ENCODE data around the gene PDZRN4.

Gene PDZRN4

DNA sequence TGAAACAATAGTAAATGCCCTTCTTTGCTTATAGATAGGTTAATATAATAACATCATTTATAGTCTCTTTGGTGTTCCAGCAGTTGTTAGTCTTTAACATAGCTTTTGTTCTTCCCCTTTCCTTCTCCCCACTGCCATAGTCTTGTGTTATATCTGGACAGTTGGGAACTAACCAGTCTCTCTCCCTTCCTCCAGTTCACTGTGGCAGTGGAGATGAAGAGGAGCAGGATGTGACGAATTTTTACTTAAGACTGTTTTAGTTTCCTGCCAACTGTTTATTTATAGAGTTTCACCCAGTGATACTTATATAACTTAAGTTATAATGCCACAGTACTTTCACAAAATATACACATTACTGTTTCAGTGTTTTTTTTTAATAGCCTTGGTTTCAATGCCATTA is 277.4 kb downstream of the PDZRN4 start:
- DNase-seq = no peak

DNA sequence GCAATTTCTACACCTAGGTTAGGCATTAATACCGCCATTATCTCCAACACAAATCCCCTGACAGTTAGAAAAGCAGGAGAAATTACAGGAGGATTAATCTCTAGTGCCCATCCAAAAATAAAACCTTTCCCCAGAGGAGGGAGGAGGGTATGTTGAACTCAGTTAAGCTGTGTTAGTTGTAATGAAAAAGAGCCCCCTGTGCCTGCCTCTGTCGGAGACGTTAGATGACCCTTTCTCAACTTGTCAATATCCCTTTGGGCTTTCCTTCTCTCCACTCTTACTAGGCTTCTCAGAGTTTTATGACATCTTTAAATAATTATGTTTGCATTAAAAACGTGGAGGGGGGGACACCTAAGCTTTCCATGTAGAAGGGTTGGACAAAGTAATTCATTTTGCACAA is 278.2 kb downstream of the PDZRN4 start:
- DNase-seq = no peak

GRCh38 chr12:41466802-41467201 is 278.7 kb downstream of the PDZRN4 start:
- DNase-seq = no peak

- DNase-seq = no peak
Observed at GRCh38 chr12:41467591-41468325, 279.6 kb downstream of the PDZRN4 start.

- DNase-seq = no peak
Observed at GRCh38 chr12:41468341-41468740, 280.2 kb downstream of the PDZRN4 start.

DNA sequence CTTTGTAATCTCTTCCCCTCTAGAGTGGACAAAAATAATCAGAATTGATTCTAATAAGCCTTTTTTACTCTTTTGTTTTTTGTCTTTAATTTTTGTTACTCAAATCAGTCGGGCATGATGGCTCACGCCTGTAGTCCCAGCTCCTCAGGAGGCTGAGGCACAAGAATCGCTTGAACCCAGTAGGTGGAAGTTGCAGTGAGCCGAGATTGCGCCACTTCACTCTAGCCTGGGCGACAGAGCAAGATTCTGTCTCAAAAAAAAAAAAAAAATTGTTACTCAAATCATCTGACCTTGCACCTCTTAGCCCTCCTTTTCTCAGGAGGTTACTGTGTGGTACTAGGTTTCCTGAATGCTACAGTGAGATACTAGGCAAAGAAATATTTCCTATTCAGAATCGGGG is 280.6 kb downstream of the PDZRN4 start:
- no peak for DNase-seq

- no peak for DNase-seq
Observed at GRCh38 chr12:41473441-41473840, 285.3 kb downstream of the PDZRN4 start.

DNA sequence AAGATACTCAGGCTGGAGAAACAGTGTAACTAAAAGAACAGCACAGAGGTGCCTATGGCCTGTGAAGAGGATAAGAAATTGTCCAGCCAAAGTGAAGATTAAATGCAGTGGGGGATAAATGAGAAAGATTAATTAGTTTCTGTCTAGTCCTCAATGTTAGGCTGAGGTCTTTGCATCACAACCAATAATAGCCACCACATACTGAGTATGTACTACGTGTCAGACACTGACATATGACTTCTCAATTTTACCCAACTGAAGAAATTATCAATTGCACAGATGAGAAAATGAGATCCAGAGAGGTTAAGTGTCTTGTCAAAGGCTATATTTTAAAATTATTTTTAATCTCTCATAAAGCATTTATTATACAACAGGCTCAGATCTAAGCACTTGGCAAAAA is 285.9 kb downstream of the PDZRN4 start:
- DNase-seq = no peak

GRCh38 chr12:41476499-41477439 is 288.6 kb downstream of the PDZRN4 start:
- no peak for DNase-seq

DNA sequence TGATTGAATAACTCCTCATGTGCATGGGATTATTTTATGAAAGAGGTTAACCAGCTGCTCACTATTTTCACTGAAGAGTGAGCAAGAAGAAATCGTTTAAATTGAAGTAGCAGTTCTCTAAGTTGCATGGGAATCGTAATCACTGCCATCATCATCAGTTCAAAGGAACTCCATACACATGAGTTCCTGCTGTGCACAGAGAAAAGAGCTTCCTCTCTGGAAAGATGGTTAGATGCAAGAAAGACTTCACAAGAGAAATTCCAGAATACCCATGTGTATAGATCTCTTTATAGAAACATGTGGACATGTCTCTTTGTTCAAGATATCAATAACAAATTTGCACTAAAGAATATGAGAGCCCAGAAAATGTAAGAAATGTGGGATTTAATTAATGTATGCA is 291.3 kb downstream of the PDZRN4 start:
- no peak for DNase-seq

- no peak for DNase-seq
Observed at GRCh38 chr12:41485203-41485602, 297.1 kb downstream of the PDZRN4 start.

GRCh38 chr12:41486718-41487117 is 298.6 kb downstream of the PDZRN4 start:
- no peak for DNase-seq

GRCh38 chr12:41496009-41496408 is 307.9 kb downstream of the PDZRN4 start:
- DNase-seq = no peak

DNA sequence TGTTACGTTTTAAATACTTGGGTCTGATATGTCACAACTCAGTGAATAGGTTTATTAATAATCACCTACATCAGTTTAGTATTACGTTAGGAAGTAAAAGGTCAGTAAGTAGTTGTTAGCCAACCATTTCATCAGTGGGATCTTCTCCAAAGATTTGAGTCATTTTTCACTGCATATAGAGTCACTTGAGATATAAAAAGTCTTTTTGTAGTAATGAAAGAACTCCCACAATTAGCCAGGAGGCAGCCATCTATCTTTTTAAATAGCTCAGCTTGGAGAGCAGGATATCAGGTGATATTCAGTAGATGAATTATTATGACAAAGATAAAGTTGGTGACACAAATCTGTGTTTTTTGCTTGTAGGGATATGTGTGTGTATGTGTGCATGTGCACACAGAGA is 309.3 kb downstream of the PDZRN4 start:
- no peak for DNase-seq

DNA sequence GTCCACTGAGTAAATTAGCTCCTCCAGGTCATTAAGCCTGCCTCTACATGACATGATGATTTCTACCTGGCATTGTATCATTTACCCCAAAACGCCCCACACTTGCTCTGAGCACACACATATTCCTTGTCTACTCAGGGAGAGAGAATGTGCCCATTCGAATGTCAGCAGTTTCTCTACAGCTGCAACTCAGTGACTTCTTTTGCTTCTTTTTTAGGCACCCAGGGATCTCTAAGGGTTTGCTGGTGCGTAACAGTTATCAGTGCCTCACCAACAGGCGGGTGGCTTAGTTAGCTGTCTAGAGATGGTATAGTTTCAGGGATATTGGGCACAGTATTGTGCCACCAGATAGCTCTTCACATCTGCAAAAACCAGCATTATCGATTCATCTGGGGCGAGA is 316.9 kb downstream of the PDZRN4 start:
- no peak for DNase-seq

DNA sequence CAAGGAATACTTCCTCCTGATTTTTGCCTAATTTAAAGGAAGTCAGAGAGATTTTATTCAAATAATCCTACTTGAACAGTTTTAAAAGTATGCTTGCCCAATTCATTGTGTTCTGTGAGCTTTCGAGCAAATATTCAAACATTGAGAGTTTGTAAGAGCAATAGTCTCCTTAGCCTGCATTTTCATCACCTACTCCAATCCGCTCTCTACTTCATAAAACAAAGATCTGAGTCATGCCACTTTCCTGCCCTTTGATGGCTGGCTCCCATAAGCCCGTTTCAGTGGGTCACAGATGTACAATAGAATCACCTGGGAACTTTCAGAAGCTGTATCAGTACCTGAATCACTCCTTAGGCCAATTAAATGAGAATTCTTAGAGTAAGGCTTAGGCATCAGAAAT is 319.2 kb downstream of the PDZRN4 start:
- DNase-seq = no peak

GRCh38 chr12:41509271-41510055 is 321.3 kb downstream of the PDZRN4 start:
- DNase-seq = no peak

DNA sequence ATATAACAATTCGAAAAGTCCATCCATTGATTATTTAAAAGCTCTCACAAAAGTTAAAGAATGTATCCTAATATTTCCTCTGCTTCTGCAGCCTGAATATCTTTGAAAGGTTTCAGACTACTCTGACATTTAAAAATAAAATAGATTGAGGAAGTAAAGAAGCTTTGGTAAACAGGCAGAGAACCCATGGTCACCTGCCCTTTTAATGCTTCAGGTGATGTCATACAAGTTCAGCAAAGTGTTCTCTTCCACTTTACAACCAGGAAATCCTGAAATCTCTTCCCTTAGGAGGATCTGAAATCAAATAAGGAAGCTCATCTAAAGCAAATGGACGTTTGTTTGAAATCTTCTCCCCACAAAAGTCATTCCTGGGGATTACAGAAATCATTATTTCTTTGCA is 322.4 kb downstream of the PDZRN4 start:
- DNase-seq = no peak

DNA sequence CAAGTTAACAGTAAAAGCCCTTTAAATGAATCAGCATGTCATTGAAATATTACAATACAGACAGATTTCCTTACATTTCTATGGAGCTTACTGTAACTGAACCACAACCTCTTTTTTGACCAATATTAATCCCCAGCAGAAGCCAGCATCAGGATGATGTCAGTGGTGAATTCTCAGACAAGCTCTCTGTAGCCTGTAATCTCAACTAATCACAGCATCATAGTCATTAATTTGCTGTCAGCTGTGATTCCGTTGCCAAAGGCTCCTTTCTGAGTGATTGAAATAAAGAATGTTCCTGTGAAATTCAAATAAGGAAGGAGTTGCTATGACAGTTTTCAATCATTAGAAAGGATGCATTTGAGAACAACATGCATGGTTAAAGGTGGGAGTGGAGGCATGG is 323.1 kb downstream of the PDZRN4 start:
- no peak for DNase-seq

GRCh38 chr12:41512497-41512896 is 324.4 kb downstream of the PDZRN4 start:
- no peak for DNase-seq

- DNase-seq = no peak
Observed at GRCh38 chr12:41514021-41514777, 326.1 kb downstream of the PDZRN4 start.

DNA sequence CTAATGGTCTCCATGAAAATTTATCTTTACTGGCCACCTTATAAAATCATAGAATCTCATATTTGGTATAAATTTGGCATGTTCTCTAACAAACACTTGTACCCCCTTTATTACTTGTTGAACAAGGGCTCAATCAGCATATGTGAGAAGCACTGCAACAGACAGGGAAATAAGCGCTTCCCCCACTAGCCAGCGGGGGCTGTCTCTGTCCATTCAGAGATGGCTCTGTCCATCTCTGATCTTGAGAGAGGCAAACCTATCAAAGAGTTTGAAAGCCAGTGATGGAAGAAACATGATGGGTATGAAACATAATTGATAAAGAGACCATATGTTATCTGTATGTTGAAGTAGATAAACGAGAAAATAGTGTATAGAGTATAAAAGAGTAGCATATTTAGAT is 326.8 kb downstream of the PDZRN4 start:
- no peak for DNase-seq

DNA sequence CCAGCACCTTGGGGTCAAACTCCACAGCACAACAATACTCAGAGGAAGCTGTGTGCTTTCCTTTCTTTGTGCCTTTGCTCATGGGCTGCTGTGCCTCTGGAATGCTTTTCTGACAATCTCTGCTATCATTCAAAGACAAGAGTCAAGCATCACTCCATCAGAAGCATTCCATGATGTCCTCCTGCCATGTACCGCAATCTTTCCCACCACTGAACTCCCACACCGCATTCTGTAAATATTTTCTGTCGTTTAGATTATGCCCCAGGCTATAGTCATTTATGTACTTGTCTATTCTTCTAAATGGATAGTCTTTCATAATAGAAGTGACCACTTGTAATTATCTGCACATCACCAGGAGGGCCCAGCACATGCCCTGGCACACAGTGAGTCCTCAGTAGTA is 327.8 kb downstream of the PDZRN4 start:
- DNase-seq = no peak

Data from activated CD4-positive, alpha-beta T cell treated with anti-CD3 and anti-CD28 coated beads, Interleukin-2, amount 50 U/mL, for 48 hours (primary cell).